HepG2 (cell line): ENCODE measurements around the gene ZNF644. TPM values are rescaled to one million over a fixed set of nuclear protein-coding genes. Genes with fewer than 3 reads are reported as not detected.

Experiments used
- ELF3 ChIP-seq: IDR thresholded peaks from 2 replicates; pipeline ENCODE4 v1.6.1; 2016; ENCODE audit warnings: missing genetic modification reagents, missing compliant biosample characterization
- EP300 ChIP-seq, 3 experiments: sonication (generic) in 1 of 3; formaldehyde crosslinking in 1 of 3; IDR thresholded peaks; 2 replicates each; pipeline versions ENCODE4 v1.5.1 to v1.6.1; 2011 to 2020; ENCODE audit warnings: low read depth in 2 of 3, low read length in 2 of 3, borderline replicate concordance in 1 of 3, improper control_type of control experiment in 1 of 3, mild to moderate bottlenecking in 1 of 3, missing genetic modification reagents in 1 of 3, moderate library complexity in 1 of 3
- FOXO1 ChIP-seq: sonication (generic); formaldehyde crosslinking; IDR thresholded peaks from 2 replicates; pipeline ENCODE4 v1.4.0; 2020; ENCODE audit warnings: missing genetic modification reagents
- KAT8 ChIP-seq: IDR thresholded peaks from 2 replicates; pipeline ENCODE4 v1.6.1; 2016; ENCODE audit warnings: missing genetic modification reagents, missing compliant biosample characterization
- MED1 ChIP-seq: sonication (generic); formaldehyde crosslinking; IDR thresholded peaks from 2 replicates; pipeline ENCODE4 v1.4.0; 2020; ENCODE audit warnings: missing genetic modification reagents
- MXD4 ChIP-seq: IDR thresholded peaks from 2 replicates; pipeline ENCODE4 v1.6.1; 2016; ENCODE audit warnings: mild to moderate bottlenecking, missing biosample characterization, missing genetic modification reagents
- NFE2L2 ChIP-seq: fragments of 150-350 bp; IDR thresholded peaks from 2 replicates; pipeline ENCODE4 v1.6.1; 2014; ENCODE audit warnings: low read length
- NRL ChIP-seq: sonication (generic); formaldehyde crosslinking; IDR thresholded peaks from 2 replicates; pipeline ENCODE4 v1.5.0; 2020; ENCODE audit warnings: missing genetic modification reagents, mild to moderate bottlenecking, moderate library complexity, borderline replicate concordance
- PPARG ChIP-seq: conservative IDR thresholded peaks from 2 replicates; pipeline ENCODE4 v1.6.1; 2016; ENCODE audit warnings: missing biosample characterization, missing genetic modification reagents
- RXRB ChIP-seq: IDR thresholded peaks from 2 replicates; pipeline ENCODE4 v1.6.1; 2016; ENCODE audit warnings: borderline replicate concordance, missing genetic modification reagents, missing compliant biosample characterization
- SAP130 ChIP-seq: IDR thresholded peaks from 2 replicates; pipeline ENCODE4 v1.6.1; 2016; ENCODE audit warnings: low read depth
- TFE3 ChIP-seq: IDR thresholded peaks from 2 replicates; pipeline ENCODE4 v1.6.1; 2016
- ZFP90 ChIP-seq: sonication (generic); formaldehyde crosslinking; IDR thresholded peaks from 2 replicates; pipeline ENCODE4 v1.8.0; 2022; ENCODE audit warnings: missing genetic modification reagents, mild to moderate bottlenecking, inconsistent platforms, borderline replicate concordance
- ZNF12 ChIP-seq: sonication (generic); formaldehyde crosslinking; IDR thresholded peaks from 2 replicates; pipeline ENCODE4 v1.5.0; 2020; ENCODE audit warnings: missing genetic modification reagents
- ZNF30 ChIP-seq: sonication (generic); formaldehyde crosslinking; IDR thresholded peaks from 2 replicates; pipeline ENCODE4 v1.5.0; 2020; ENCODE audit warnings: mild to moderate bottlenecking, missing genetic modification reagents
- ZNF543 ChIP-seq: sonication (generic); formaldehyde crosslinking; IDR thresholded peaks from 2 replicates; pipeline ENCODE4 v1.4.0; 2020; ENCODE audit warnings: mild to moderate bottlenecking, missing genetic modification reagents
- ZNF597 ChIP-seq: sonication (generic); formaldehyde crosslinking; IDR thresholded peaks from 2 replicates; pipeline ENCODE4 v1.5.0; 2020; ENCODE audit warnings: missing genetic modification reagents
- ZNF883 ChIP-seq: sonication (generic); formaldehyde crosslinking; IDR thresholded peaks from 2 replicates; pipeline ENCODE4 v1.5.1; 2020; ENCODE audit warnings: mild to moderate bottlenecking, missing genetic modification reagents; ENCODE audit errors: not compliant biosample characterization
- ZSCAN29 ChIP-seq: sonication (generic); formaldehyde crosslinking; conservative IDR thresholded peaks from 2 replicates; pipeline ENCODE4 v1.4.0; 2020; ENCODE audit warnings: mild to moderate bottlenecking, missing genetic modification reagents
- polyA plus RNA-seq, 8 experiments: library from polyadenylated mRNA; depleted of rRNA in 3 of 8; stranded (reverse) in 7 of 8; unstranded in 1 of 8; fragments of >200 nt; fragmentation: Illumina TruSeq in 4 of 8; extraction: Trizol in 4 of 8; gene quantifications; 2 replicates each; pipeline versions ENCODE4 v1.2.1 to v1.2.3, GENCODE V29; 2011 to 2016; ENCODE audit warnings: low read depth in 4 of 8, missing spikeins in 1 of 8, mixed read lengths in 1 of 8; ENCODE audit not compliant: insufficient read depth in 1 of 8
- total RNA-seq, 5 experiments: library from RNA; depleted of rRNA; stranded (reverse); fragments of >200 nt; fragmentation: Illumina TruSeq; extraction: Trizol; gene quantifications; 2 replicates each; pipeline ENCODE4 v1.2.3, GENCODE V29; 2016; ENCODE audit warnings: low read depth in 1 of 5
- TF ChIP-seq, protein P1 (sequence below): sonication (generic); formaldehyde crosslinking; IDR thresholded peaks from 2 replicates; pipeline ENCODE4 v1.9.0; 2021; ENCODE audit warnings: missing genetic modification reagents, borderline replicate concordance
- TF ChIP-seq, protein P2 (sequence below): IDR thresholded peaks from 2 replicates; pipeline ENCODE4 v1.6.1; 2012; ENCODE audit warnings: inconsistent platforms
- TF ChIP-seq, protein P3 (sequence below): IDR thresholded peaks from 2 replicates; pipeline ENCODE4 v1.6.1; 2012; ENCODE audit warnings: low read length, improper control_type of control experiment

ZNF644 gene
- total and polyA plus RNA-seq, 2 of the 13 experiments (the other 11 are each of a cell fraction or from before 2014, with no cell fraction given) = 17.7 to 51.7 TPM

- TF ChIP-seq, protein P1, sequence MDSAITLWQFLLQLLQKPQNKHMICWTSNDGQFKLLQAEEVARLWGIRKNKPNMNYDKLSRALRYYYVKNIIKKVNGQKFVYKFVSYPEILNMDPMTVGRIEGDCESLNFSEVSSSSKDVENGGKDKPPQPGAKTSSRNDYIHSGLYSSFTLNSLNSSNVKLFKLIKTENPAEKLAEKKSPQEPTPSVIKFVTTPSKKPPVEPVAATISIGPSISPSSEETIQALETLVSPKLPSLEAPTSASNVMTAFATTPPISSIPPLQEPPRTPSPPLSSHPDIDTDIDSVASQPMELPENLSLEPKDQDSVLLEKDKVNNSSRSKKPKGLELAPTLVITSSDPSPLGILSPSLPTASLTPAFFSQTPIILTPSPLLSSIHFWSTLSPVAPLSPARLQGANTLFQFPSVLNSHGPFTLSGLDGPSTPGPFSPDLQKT = no peak
- no peak for TF ChIP-seq ZNF597 (CRISPR knock-in tag)
- no peak for TF ChIP-seq ZNF543
- TF ChIP-seq ZNF30 (CRISPR knock-in tag) = no peak
- TF ChIP-seq NFE2L2 = no peak
- peak; percentile 22; the same call in 1 of the 2 replicates for TF ChIP-seq MED1 (CRISPR knock-in tag)
- no peak for TF ChIP-seq ZFP90
- peak; percentile 28; the same call in 1 of the 2 replicates for TF ChIP-seq KAT8
- no peak for TF ChIP-seq ZNF883 (CRISPR knock-in tag)
- TF ChIP-seq PPARG (CRISPR knock-in tag) = no peak
- peak; percentile 50; the same call in 1 of the 2 replicates for TF ChIP-seq FOXO1 (CRISPR knock-in tag)
- no peak for TF ChIP-seq MXD4 (CRISPR knock-in tag)
- TF ChIP-seq ZNF12 (CRISPR knock-in tag) = no peak
- TF ChIP-seq RXRB = no peak
- TF ChIP-seq NRL (CRISPR knock-in tag) = no peak
- peak; percentile 28; the same call in 1 of the 2 replicates for TF ChIP-seq SAP130 (CRISPR knock-in tag)
- no peak for TF ChIP-seq ZSCAN29 (CRISPR knock-in tag)
- TF ChIP-seq EP300 (IDR thresholded peaks at IDR 0.05; ENCODE audit: low read depth in 2 of 2, low read length in 2 of 2) = peak in 1 of 2 experiments; percentile 36; a peak in 2 of 4 replicates
- TF ChIP-seq EP300 (CRISPR knock-in tag; IDR thresholded peaks at IDR 0.05; ENCODE audit: borderline replicate concordance) = no peak
- TF ChIP-seq, protein P2, sequence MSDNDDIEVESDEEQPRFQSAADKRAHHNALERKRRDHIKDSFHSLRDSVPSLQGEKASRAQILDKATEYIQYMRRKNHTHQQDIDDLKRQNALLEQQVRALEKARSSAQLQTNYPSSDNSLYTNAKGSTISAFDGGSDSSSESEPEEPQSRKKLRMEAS = no peak
- TF ChIP-seq TFE3 (CRISPR knock-in tag) = no peak
- TF ChIP-seq, protein P3, sequence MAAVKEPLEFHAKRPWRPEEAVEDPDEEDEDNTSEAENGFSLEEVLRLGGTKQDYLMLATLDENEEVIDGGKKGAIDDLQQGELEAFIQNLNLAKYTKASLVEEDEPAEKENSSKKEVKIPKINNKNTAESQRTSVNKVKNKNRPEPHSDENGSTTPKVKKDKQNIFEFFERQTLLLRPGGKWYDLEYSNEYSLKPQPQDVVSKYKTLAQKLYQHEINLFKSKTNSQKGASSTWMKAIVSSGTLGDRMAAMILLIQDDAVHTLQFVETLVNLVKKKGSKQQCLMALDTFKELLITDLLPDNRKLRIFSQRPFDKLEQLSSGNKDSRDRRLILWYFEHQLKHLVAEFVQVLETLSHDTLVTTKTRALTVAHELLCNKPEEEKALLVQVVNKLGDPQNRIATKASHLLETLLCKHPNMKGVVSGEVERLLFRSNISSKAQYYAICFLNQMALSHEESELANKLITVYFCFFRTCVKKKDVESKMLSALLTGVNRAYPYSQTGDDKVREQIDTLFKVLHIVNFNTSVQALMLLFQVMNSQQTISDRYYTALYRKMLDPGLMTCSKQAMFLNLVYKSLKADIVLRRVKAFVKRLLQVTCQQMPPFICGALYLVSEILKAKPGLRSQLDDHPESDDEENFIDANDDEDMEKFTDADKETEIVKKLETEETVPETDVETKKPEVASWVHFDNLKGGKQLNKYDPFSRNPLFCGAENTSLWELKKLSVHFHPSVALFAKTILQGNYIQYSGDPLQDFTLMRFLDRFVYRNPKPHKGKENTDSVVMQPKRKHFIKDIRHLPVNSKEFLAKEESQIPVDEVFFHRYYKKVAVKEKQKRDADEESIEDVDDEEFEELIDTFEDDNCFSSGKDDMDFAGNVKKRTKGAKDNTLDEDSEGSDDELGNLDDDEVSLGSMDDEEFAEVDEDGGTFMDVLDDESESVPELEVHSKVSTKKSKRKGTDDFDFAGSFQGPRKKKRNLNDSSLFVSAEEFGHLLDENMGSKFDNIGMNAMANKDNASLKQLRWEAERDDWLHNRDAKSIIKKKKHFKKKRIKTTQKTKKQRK = no peak
- 0 out of 2 replicates have a peak, but pooled peaks have one; percentile 22 for TF ChIP-seq ELF3 (CRISPR knock-in tag)
Observed at GRCh38 chr1:91036894-91037829, 15.3 kb upstream of the ZNF644 start (continued).
